Type B pancreatic cell (in vitro differentiated cells): ENCODE measurements around the gene LUZP2. TPM values are rescaled to one million over a fixed set of nuclear protein-coding genes. Genes with fewer than 3 reads are reported as not detected.

Experiments
- DNase-seq: peaks from one replicate; pipeline ENCODE4 v3.0.0; 2021; ENCODE audit warnings: mixed read lengths; ENCODE audit not compliant: unreplicated experiment; ENCODE audit errors: extremely low spot score
- H3K27ac Mint-ChIP-seq: 2 replicates; pipeline ENCODE4 v1.8.0; 2021; ENCODE audit warnings: mild to moderate bottlenecking, mixed read lengths
- H3K27me3 Mint-ChIP-seq: 2 replicates; pipeline ENCODE4 v1.8.0; 2021; ENCODE audit warnings: mixed read lengths
- H3K36me3 Mint-ChIP-seq: 2 replicates; pipeline ENCODE4 v1.8.0; 2021; ENCODE audit warnings: mixed read lengths
- H3K4me1 Mint-ChIP-seq: one replicate; pipeline ENCODE4 v1.8.0; 2021; ENCODE audit warnings: mixed read lengths; ENCODE audit not compliant: unreplicated experiment
- H3K4me3 Mint-ChIP-seq: 2 replicates; pipeline ENCODE4 v1.8.0; 2021; ENCODE audit warnings: mild to moderate bottlenecking, mixed read lengths
- H3K9me3 Mint-ChIP-seq: 2 replicates; pipeline ENCODE4 v1.8.0; 2021; ENCODE audit warnings: mixed read lengths
- CTCF ChIP-seq: fragments of 200-600 bp; sonication (generic); conservative IDR thresholded peaks from 2 replicates; pipeline ENCODE4 v1.5.0; 2021; ENCODE audit warnings: antibody characterized with exemption, mild to moderate bottlenecking
- total RNA-seq: library from RNA; stranded (reverse); gene quantifications from 2 replicates; pipeline ENCODE4 v1.2.1, GENCODE V29; 2021; ENCODE audit warnings: low replicate concordance

LUZP2 gene
- total RNA-seq, 1 donor from 2014 or later = 6.5 TPM

- Mint-ChIP-seq H3K27me3 (no peaks in the 10 kb centered on the region), H3K9me3 (no peaks in the 10 kb centered on the region), H3K4me1 (no peaks in the 10 kb centered on the region), H3K4me3 (no peak overlapping the region), H3K36me3 (no peaks in the 10 kb centered on the region), H3K27ac (no peak overlapping the region)
- TF ChIP-seq CTCF = no peak
- no peak for DNase-seq
Measured at GRCh38 chr11:24667353-24667968, 170.6 kb downstream of the LUZP2 start.

GRCh38 chr11:24678703-24679348 lies 182.0 kb downstream of the LUZP2 start:
- no peaks in the 10 kb centered on the region for H3K9me3 Mint-ChIP-seq
- H3K27ac Mint-ChIP-seq = no peak overlapping the region
- no peaks in the 10 kb centered on the region for H3K27me3 Mint-ChIP-seq
- H3K4me3 Mint-ChIP-seq = no peak overlapping the region
- TF ChIP-seq CTCF = no peak
- H3K36me3 Mint-ChIP-seq = no peaks in the 10 kb centered on the region
- no peak for DNase-seq
- peaks cover 20% of the 10 kb centered on the region for H3K4me1 Mint-ChIP-seq

GRCh38 chr11:24679821-24680351 lies 183.0 kb downstream of the LUZP2 start:
- Mint-ChIP-seq H3K9me3 (no peaks in the 10 kb centered on the region), H3K4me1 (peaks cover 11% of the 10 kb centered on the region), H3K4me3 (no peak overlapping the region), H3K27ac (no peak overlapping the region), H3K36me3 (no peaks in the 10 kb centered on the region), H3K27me3 (no peaks in the 10 kb centered on the region)
- TF ChIP-seq CTCF = no peak
- no peak for DNase-seq

- Mint-ChIP-seq H3K36me3 (no peaks in the 10 kb centered on the region), H3K27ac (no peak overlapping the region), H3K4me1 (peaks cover 11% of the 10 kb centered on the region), H3K27me3 (no peaks in the 10 kb centered on the region), H3K4me3 (no peak overlapping the region), H3K9me3 (peaks cover 2% of the 10 kb centered on the region)
- no peak for DNase-seq
- TF ChIP-seq CTCF = no peak
Measured at GRCh38 chr11:24683583-24683982, 186.7 kb downstream of the LUZP2 start.

- Mint-ChIP-seq H3K4me3 (no peak overlapping the region), H3K27ac (no peak overlapping the region), H3K27me3 (no peaks in the 10 kb centered on the region), H3K9me3 (peaks cover 5% of the 10 kb centered on the region), H3K36me3 (no peaks in the 10 kb centered on the region), H3K4me1 (peaks cover 7% of the 10 kb centered on the region)
- no peak for DNase-seq
- TF ChIP-seq CTCF = no peak
Measured at GRCh38 chr11:24685821-24686220, 189.0 kb downstream of the LUZP2 start.
